GM04503 (cell line): Measurements from ENCODE around the gene NRAP.

ENCODE experiments used
- DNase-seq: peaks from one replicate; pipeline ENCODE4 v3.0.0-alpha.2; 2012; ENCODE audit warnings: low read depth

NRAP gene

GRCh38 chr10:113663908-113664307 lies at the start of gene NRAP:
NRAP (minus strand) TSS chr10:113664041; CDS start chr10:113663882, 159 bp downstream.
- DNase-seq = no peak

- no peak for DNase-seq
Measured at GRCh38 chr10:113713640-113713982, 49.8 kb upstream of the NRAP start.

GRCh38 chr10:113712755-113713639 lies 49.2 kb upstream of the NRAP start:
- no peak for DNase-seq

GRCh38 chr10:113712024-113712423 lies 48.2 kb upstream of the NRAP start:
- no peak for DNase-seq

GRCh38 chr10:113711142-113711541 lies 47.3 kb upstream of the NRAP start:
- no peak for DNase-seq

GRCh38 chr10:113709221-113709838 lies 45.5 kb upstream of the NRAP start:
- DNase-seq = peak; percentile 56

- no peak for DNase-seq
Measured at GRCh38 chr10:113708640-113709039, 44.8 kb upstream of the NRAP start.

GRCh38 chr10:113706623-113707022 lies 42.8 kb upstream of the NRAP start:
- DNase-seq = no peak

- DNase-seq = no peak
Measured at GRCh38 chr10:113705344-113705652, 41.5 kb upstream of the NRAP start.

- peak; percentile 3 for DNase-seq
Measured at GRCh38 chr10:113704637-113705343, 40.9 kb upstream of the NRAP start.

GRCh38 chr10:113697595-113697994 lies 33.8 kb upstream of the NRAP start:
- no peak for DNase-seq

GRCh38 chr10:113695691-113696090 lies 31.9 kb upstream of the NRAP start:
- no peak for DNase-seq

GRCh38 chr10:113693348-113693747 lies 29.5 kb upstream of the NRAP start:
- DNase-seq = no peak

- no peak for DNase-seq
Measured at GRCh38 chr10:113692271-113692670, 28.4 kb upstream of the NRAP start.

GRCh38 chr10:113691381-113691780 lies 27.5 kb upstream of the NRAP start:
- DNase-seq = no peak

- no peak for DNase-seq
Measured at GRCh38 chr10:113690749-113691148, 26.9 kb upstream of the NRAP start.

GRCh38 chr10:113689574-113689973 lies 25.7 kb upstream of the NRAP start:
- DNase-seq = no peak

GRCh38 chr10:113689057-113689456 lies 25.2 kb upstream of the NRAP start:
- no peak for DNase-seq

GRCh38 chr10:113687037-113687436 lies 23.2 kb upstream of the NRAP start:
- no peak for DNase-seq

- DNase-seq = no peak
Measured at GRCh38 chr10:113686028-113686427, 22.2 kb upstream of the NRAP start.

GRCh38 chr10:113683300-113683699 lies 19.5 kb upstream of the NRAP start:
- DNase-seq = no peak

GRCh38 chr10:113681533-113682470 lies 18.0 kb upstream of the NRAP start:
- no peak for DNase-seq
